IMR-90 (cell line): ENCODE results near the gene ARHGAP8. TPM values are rescaled to one million over a fixed set of nuclear protein-coding genes. Genes with fewer than 3 reads are reported as not detected.

Experiments used
- ATAC-seq: fragments of 200-7000 bp; cut with Tn5 transposase; 2 replicates; pipeline ENCODE4 v1.9.1; 2020; ENCODE audit warnings: low read depth, mild to moderate bottlenecking, moderate library complexity
- BruUV-seq: library from RNA; stranded (reverse); fragments of 400-500 nt; replicated peaks from 2 replicates; lab custom pipeline; 2021; lab: Mats Ljungman, UMichigan
- CTCF ChIA-PET: fragments of 300-600 bp; formaldehyde crosslinking; extraction: SDS; loops from one replicate; lab custom pipeline; 2021; ENCODE audit warnings: antibody characterized with exemption; lab: Yijun Ruan, JAX
- POLR2A ChIA-PET: fragments of 300-600 bp; sonication (Branson Sonifier 250); formaldehyde crosslinking; loops from one replicate; lab custom pipeline; 2022; ENCODE audit warnings: antibody characterized with exemption; ENCODE audit not compliant: unreplicated experiment; lab: Charles Lee
- DNase-seq: peaks from one replicate; pipeline ENCODE4 v3.0.0; 2013
- H2AFZ ChIP-seq: replicated peaks from 2 replicates; pipeline ENCODE3; 2013; ENCODE audit warnings: low read length, mild to moderate bottlenecking; ENCODE audit not compliant: poor library complexity
- H2AK5ac ChIP-seq: 2 replicates; pipeline ENCODE4 v1.6.1; 2013; ENCODE audit warnings: low read depth, low read length, inconsistent platforms
- H2AK9ac ChIP-seq: replicated peaks from 2 replicates; pipeline ENCODE3; 2013; ENCODE audit warnings: mild to moderate bottlenecking, low read depth, low read length, moderate library complexity; ENCODE audit not compliant: poor library complexity
- H2BK120ac ChIP-seq: 2 replicates; pipeline ENCODE4 v1.6.1; 2013; ENCODE audit warnings: low read depth, low read length, inconsistent platforms
- H2BK15ac ChIP-seq: 3 replicates; pipeline ENCODE4 v1.6.1; 2013; ENCODE audit warnings: low read depth, low read length, inconsistent platforms
- H2BK20ac ChIP-seq: 2 replicates; pipeline ENCODE4 v1.6.1; 2013; ENCODE audit warnings: low read depth, mild to moderate bottlenecking, inconsistent platforms, low read length, moderate library complexity
- H2BK5ac ChIP-seq: 2 replicates; pipeline ENCODE4 v1.6.1; 2013; ENCODE audit warnings: mild to moderate bottlenecking, low read depth, low read length, inconsistent platforms; ENCODE audit not compliant: poor library complexity, severe bottlenecking
- H3K14ac ChIP-seq: replicated peaks from 2 replicates; pipeline ENCODE4 v1.6.1; 2013; ENCODE audit warnings: low read depth, low read length, inconsistent platforms
- H3K18ac ChIP-seq: 2 replicates; pipeline ENCODE4 v1.6.1; 2013; ENCODE audit warnings: low read depth, low read length, control low read depth
- H3K23ac ChIP-seq: 2 replicates; pipeline ENCODE4 v1.6.1; 2013; ENCODE audit warnings: low read depth, low read length, inconsistent platforms
- H3K27ac ChIP-seq: 2 replicates; pipeline ENCODE4 v1.5.1; 2013; ENCODE audit warnings: mild to moderate bottlenecking, control low read depth, low read length; ENCODE audit not compliant: insufficient read depth
- H3K27me3 ChIP-seq: 2 replicates; pipeline ENCODE4 v1.6.1; 2013; ENCODE audit warnings: low read length; ENCODE audit not compliant: control insufficient read depth, insufficient read depth
- H3K36me3 ChIP-seq: 2 replicates; pipeline ENCODE4 v1.6.1; 2013; ENCODE audit warnings: low read length, mixed read lengths; ENCODE audit not compliant: control insufficient read depth, insufficient read depth
- H3K4ac ChIP-seq: 2 replicates; pipeline ENCODE4 v1.6.1; 2013; ENCODE audit warnings: low read depth, low read length, inconsistent platforms
- H3K4me1 ChIP-seq: 2 replicates; pipeline ENCODE4 v1.6.1; 2013; ENCODE audit warnings: low read length, mixed read lengths; ENCODE audit not compliant: control insufficient read depth, insufficient read depth
- H3K4me2 ChIP-seq: 2 replicates; pipeline ENCODE4 v1.6.1; 2013; ENCODE audit warnings: low read depth, mild to moderate bottlenecking, control low read depth, low read length, moderate library complexity
- H3K4me3 ChIP-seq: 2 replicates; pipeline ENCODE4 v1.5.1; 2013; ENCODE audit warnings: low read depth, mild to moderate bottlenecking, control low read depth, low read length, moderate library complexity; ENCODE audit not compliant: insufficient read depth
- H3K56ac ChIP-seq: 2 replicates; pipeline ENCODE4 v1.6.1; 2013; ENCODE audit warnings: low read length, inconsistent platforms; ENCODE audit not compliant: insufficient read depth; ENCODE audit errors: extremely low read depth
- H3K79me1 ChIP-seq, 2 experiments: 2 replicates each; pipeline ENCODE4 v1.6.1; 2013; ENCODE audit warnings: low read length in 2 of 2, inconsistent platforms in 1 of 2, low read depth in 1 of 2
- H3K9ac ChIP-seq: 2 replicates; pipeline ENCODE4 v1.6.1; 2013; ENCODE audit warnings: low read depth, low read length, control low read depth
- H3K9me1 ChIP-seq: 2 replicates; pipeline ENCODE4 v1.6.1; 2013; ENCODE audit warnings: low read length, inconsistent platforms; ENCODE audit not compliant: insufficient read depth
- H3K9me3 ChIP-seq: 2 replicates; pipeline ENCODE4 v1.6.1; 2013; ENCODE audit warnings: low read length; ENCODE audit not compliant: control insufficient read depth, insufficient read depth
- H4K20me1 ChIP-seq: 2 replicates; pipeline ENCODE4 v1.6.1; 2013; ENCODE audit warnings: low read length, inconsistent platforms; ENCODE audit not compliant: insufficient read depth
- H4K5ac ChIP-seq: 2 replicates; pipeline ENCODE4 v1.6.1; 2013; ENCODE audit warnings: mild to moderate bottlenecking, low read depth, low read length, control low read depth
- H4K8ac ChIP-seq, 2 experiments: 2 replicates each; pipeline ENCODE4 v1.6.1; 2013; ENCODE audit warnings: low read depth in 2 of 2, low read length in 2 of 2, control low read depth in 1 of 2, inconsistent platforms in 1 of 2
- H4K91ac ChIP-seq: 2 replicates; pipeline ENCODE4 v1.6.1; 2013; ENCODE audit warnings: low read depth, low read length, inconsistent platforms; ENCODE audit not compliant: insufficient read depth
- BHLHE40 ChIP-seq: fragments of 150-350 bp; IDR thresholded peaks from 2 replicates; pipeline ENCODE4 v1.6.1; 2016; ENCODE audit warnings: mild to moderate bottlenecking, low read depth, low read length
- CEBPB ChIP-seq: IDR thresholded peaks from 2 replicates; pipeline ENCODE4 v1.6.1; 2012; ENCODE audit warnings: low read depth, low read length, improper control_type of control experiment
- CHD1 ChIP-seq: IDR thresholded peaks from 2 replicates; pipeline ENCODE4 v1.6.1; 2012; ENCODE audit warnings: low read depth, low read length, improper control_type of control experiment
- CTCF ChIP-seq: conservative IDR thresholded peaks from 2 replicates; pipeline ENCODE4 v1.5.1; 2012; ENCODE audit warnings: mild to moderate bottlenecking, low read depth, low read length, improper control_type of control experiment
- ELK1 ChIP-seq: fragments of 150-350 bp; IDR thresholded peaks from 2 replicates; pipeline ENCODE4 v1.6.1; 2016; ENCODE audit warnings: low read depth, mild to moderate bottlenecking, low read length, moderate library complexity, borderline replicate concordance
- MAFK ChIP-seq: IDR thresholded peaks from 2 replicates; pipeline ENCODE4 v1.6.1; 2012; ENCODE audit warnings: low read depth, low read length, improper control_type of control experiment
- MAZ ChIP-seq: IDR thresholded peaks from 2 replicates; pipeline ENCODE4 v1.6.1; 2012; ENCODE audit warnings: low read depth, mild to moderate bottlenecking, low read length, improper control_type of control experiment, moderate library complexity, borderline replicate concordance
- NFE2L2 ChIP-seq: fragments of 150-350 bp; IDR thresholded peaks from 2 replicates; pipeline ENCODE4 v1.6.1; 2016; ENCODE audit warnings: low read depth, mild to moderate bottlenecking, low read length
- POLR2A ChIP-seq: IDR thresholded peaks from 2 replicates; pipeline ENCODE4 v1.6.1; 2012; ENCODE audit warnings: mild to moderate bottlenecking, low read depth, low read length
- RAD21 ChIP-seq: IDR thresholded peaks from 2 replicates; pipeline ENCODE4 v1.6.1; 2012; ENCODE audit warnings: low read length, improper control_type of control experiment
- SMC3 ChIP-seq: fragments of 150-350 bp; IDR thresholded peaks from 2 replicates; pipeline ENCODE4 v1.6.1; 2016; ENCODE audit warnings: low read depth, mild to moderate bottlenecking, antibody characterized with exemption, low read length, moderate library complexity
- USF2 ChIP-seq: fragments of 150-350 bp; IDR thresholded peaks from 2 replicates; pipeline ENCODE4 v1.6.1; 2017; ENCODE audit warnings: mild to moderate bottlenecking, antibody characterized with exemption, low read length, low read depth
- WGBS, 2 experiments: methylation state at CpG; one replicate each; pipeline versions ENCODE4 v1.1.5 to v1.1.7; 2013; ENCODE audit warnings: missing lambda C conversion rate in 2 of 2; ENCODE audit not compliant: insufficient read length in 1 of 2; ENCODE audit errors: extremely low coverage in 2 of 2; 5-methylcytosine and 5-hydroxymethylcytosine counted together
- dilution Hi-C: fragments of 300-500 bp; cut with HindIII; formaldehyde crosslinking; loops from one replicate; pipeline ENCODE4 v1.14.3; 2018; ENCODE audit warnings: low sequenced_read_pairs; ENCODE audit not compliant: unreplicated experiment
- in situ Hi-C: fragments of 300-500 bp; cut with MboI; formaldehyde crosslinking; loops from 3 replicates; pipeline ENCODE4 v1.14.3; 2019; ENCODE audit warnings: low sequenced_read_pairs, inconsistent platforms, mixed read lengths
- intact Hi-C: fragments of 100-400 bp; cut with micrococcal nuclease; formaldehyde crosslinking; loops from 2 replicates; pipeline ENCODE4 v1.10.0; 2022
- polyA plus RNA-seq, 3 experiments: library from polyadenylated mRNA; depleted of rRNA; stranded (reverse); fragments of >200 nt; gene quantifications; 2 replicates each; pipeline ENCODE4 v1.2.3, GENCODE V29; 2012; ENCODE audit warnings: low replicate concordance in 1 of 3
- total RNA-seq: library from RNA; depleted of rRNA; stranded (reverse); fragments of >200 nt; gene quantifications from 2 replicates; pipeline ENCODE4 v1.2.3, GENCODE V29; 2012

ARHGAP8 gene
- total and polyA plus RNA-seq, 2 of the 4 experiments (the other 2 are of a cell fraction), result 0.18 to 0.21 TPM

DNA sequence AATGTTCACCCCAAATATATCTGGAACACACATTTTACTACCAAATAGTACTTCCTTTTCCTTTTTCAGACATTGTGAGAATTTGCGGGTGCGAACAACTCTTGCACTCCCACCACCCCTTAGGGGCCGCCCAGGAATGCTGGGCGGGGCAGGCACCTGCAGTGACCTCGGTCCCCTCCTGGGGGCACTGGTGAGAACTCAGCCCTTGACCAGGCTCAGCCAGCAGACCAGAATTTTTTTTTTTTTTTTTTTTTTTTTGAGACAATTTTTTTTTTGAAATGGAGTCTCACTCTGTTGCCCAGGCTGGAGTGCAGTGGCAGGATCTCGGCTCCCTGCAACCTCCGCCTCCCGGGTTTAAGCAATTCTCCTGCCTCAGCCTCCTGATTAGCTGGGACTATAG, 75.8 kb downstream of the ARHGAP8 start:
- BruUV-seq, result no TSS peak
- intact Hi-C loops (no loop called here), dilution Hi-C loops (no loop called here), in situ Hi-C loops (loop anchor here (10.0 kb wide), 2 partner anchors 57 to 267 kb away; no protein-coding TSS in a partner anchor)
- Histone ChIP-seq H4K5ac (no peak overlapping the region), H2BK20ac (no peak overlapping the region), H4K8ac (no peak overlapping the region), H3K79me1 (no peaks in the 10 kb centered on the region), H3K14ac (no peak overlapping the region), H3K4me2 (no peak overlapping the region), H3K4me3 (no peak overlapping the region), H3K27ac (no peak overlapping the region), H2BK120ac (no peak overlapping the region), H3K9me1 (no peaks in the 10 kb centered on the region), H2AK9ac (no peak overlapping the region), H3K18ac (no peak overlapping the region), H3K9ac (no peak overlapping the region), H2BK15ac (no peak overlapping the region), H2BK5ac (no peak overlapping the region), H3K23ac (no peak overlapping the region), H2AFZ (no peak overlapping the region), H3K9me3 (no peaks in the 10 kb centered on the region), H2AK5ac (no peak overlapping the region), H3K27me3 (peaks cover 4% of the 10 kb centered on the region; the same call in 1 of the 2 replicates), H3K56ac (no peak overlapping the region), H4K91ac (no peak overlapping the region), H3K4me1 (no peaks in the 10 kb centered on the region), H3K4ac (no peak overlapping the region), H4K20me1 (no peaks in the 10 kb centered on the region), H3K36me3 (no peaks in the 10 kb centered on the region)
- ChIA-PET CTCF (no interaction called here), POLR2A (no interaction called here)
- DNase-seq (no peak), ATAC-seq (peak; percentile 64; the same call in 1 of the 2 replicates)
- 0% methylated on average over 1 of the region's 8 CpGs; no CpG with 5 or more reads in 1 of the 2 experiments for WGBS, 2 experiments
- no peak for TF ChIP-seq MAFK
- TF ChIP-seq SMC3, result 0 out of 2 replicates have a peak, but pooled peaks have one; percentile 13
- no peak for TF ChIP-seq NFE2L2
- no peak for TF ChIP-seq CEBPB
- no peak for TF ChIP-seq USF2
- no peak for TF ChIP-seq MAZ
- no peak for TF ChIP-seq BHLHE40
- TF ChIP-seq POLR2A, result no peak
- TF ChIP-seq CTCF, result peak; percentile 38
- TF ChIP-seq CHD1, result no peak
- peak; percentile 25; the same call in 1 of the 2 replicates for TF ChIP-seq RAD21
- no peak for TF ChIP-seq ELK1
